Measurements from ENCODE around the gene ERICH6B. TPM values are rescaled to one million over a fixed set of nuclear protein-coding genes. Genes with fewer than 3 reads are reported as not detected.

The ERICH6B gene
- total RNA-seq, 6 experiments from 2014 or later: not detected

DNA sequence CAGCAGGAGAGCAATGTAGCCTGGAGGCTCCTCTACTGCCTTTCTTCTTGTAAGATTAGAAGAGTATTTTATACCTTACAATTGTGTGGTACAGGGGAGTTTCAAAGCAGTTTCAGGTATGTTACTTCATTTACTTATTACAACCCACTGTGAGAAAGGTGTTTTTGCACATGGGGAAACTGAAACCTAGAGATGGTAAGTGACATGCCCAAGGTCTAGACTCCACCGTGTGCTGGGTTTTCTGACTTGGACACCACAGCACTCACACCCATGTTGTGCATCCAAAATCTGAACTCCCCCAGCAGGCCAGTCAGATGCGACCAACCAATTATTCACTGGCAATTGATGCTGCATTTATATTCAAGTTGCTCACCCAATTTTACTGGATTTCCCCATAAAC lies 22.8 kb downstream of the ERICH6B start:
- H3K4me1 ChIP-seq: no peaks in the 10 kb centered on the region
- no peaks in the 10 kb centered on the region for H3K9me3 ChIP-seq
- intact Hi-C loops (cut with DNase I): no loop called here
- no peaks in the 10 kb centered on the region for H3K36me3 ChIP-seq
- WGBS (ENCODE audit: insufficient coverage, low coverage, low lambda C conversion rate, missing lambda C conversion rate): 93% methylated on average over 2 of the region's 2 CpGs
- DNase-seq (no peak), ATAC-seq (no peak)
- H3K27me3 ChIP-seq: no peaks in the 10 kb centered on the region
- TF ChIP-seq POLR2A (IDR thresholded peaks at IDR 0.05): no peak
- TF ChIP-seq, protein P1, sequence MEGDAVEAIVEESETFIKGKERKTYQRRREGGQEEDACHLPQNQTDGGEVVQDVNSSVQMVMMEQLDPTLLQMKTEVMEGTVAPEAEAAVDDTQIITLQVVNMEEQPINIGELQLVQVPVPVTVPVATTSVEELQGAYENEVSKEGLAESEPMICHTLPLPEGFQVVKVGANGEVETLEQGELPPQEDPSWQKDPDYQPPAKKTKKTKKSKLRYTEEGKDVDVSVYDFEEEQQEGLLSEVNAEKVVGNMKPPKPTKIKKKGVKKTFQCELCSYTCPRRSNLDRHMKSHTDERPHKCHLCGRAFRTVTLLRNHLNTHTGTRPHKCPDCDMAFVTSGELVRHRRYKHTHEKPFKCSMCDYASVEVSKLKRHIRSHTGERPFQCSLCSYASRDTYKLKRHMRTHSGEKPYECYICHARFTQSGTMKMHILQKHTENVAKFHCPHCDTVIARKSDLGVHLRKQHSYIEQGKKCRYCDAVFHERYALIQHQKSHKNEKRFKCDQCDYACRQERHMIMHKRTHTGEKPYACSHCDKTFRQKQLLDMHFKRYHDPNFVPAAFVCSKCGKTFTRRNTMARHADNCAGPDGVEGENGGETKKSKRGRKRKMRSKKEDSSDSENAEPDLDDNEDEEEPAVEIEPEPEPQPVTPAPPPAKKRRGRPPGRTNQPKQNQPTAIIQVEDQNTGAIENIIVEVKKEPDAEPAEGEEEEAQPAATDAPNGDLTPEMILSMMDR (IDR thresholded peaks at IDR 0.05): no peak
- H3K27ac ChIP-seq: no peak overlapping the region
- H3K4me3 ChIP-seq: no peak overlapping the region

DNA sequence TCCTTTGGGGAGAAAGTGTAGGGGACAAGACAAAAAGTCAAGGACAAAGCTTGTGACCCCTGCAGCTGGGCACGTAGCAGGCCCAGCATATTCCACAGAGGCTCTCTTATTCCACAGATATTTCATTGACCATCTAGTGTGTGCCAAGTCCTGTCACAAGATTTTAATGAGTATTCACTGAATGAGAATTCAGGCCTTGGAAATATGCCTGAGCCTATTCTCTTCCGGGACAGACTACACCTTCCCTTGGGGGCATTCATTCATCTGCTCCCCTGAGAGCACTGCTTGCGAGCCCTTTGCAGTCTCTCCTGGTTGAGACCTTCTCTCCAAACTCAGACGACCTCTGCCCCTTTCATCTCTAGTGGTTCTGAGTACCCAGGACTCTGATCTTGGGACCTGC lies 25.5 kb downstream of the ERICH6B start:
- TF ChIP-seq, protein P1 (IDR thresholded peaks at IDR 0.05): no peak
- no peak for TF ChIP-seq POLR2A (IDR thresholded peaks at IDR 0.05)
- DNase-seq (no peak), ATAC-seq (no peak)
- intact Hi-C loops (cut with DNase I): no loop called here
- WGBS (ENCODE audit: insufficient coverage, low coverage, low lambda C conversion rate, missing lambda C conversion rate): 78% methylated on average over 4 of the region's 4 CpGs
- Histone ChIP-seq H3K27me3 (no peaks in the 10 kb centered on the region), H3K36me3 (no peaks in the 10 kb centered on the region), H3K4me3 (no peak overlapping the region), H3K9me3 (no peaks in the 10 kb centered on the region), H3K27ac (no peak overlapping the region), H3K4me1 (no peaks in the 10 kb centered on the region)

DNA sequence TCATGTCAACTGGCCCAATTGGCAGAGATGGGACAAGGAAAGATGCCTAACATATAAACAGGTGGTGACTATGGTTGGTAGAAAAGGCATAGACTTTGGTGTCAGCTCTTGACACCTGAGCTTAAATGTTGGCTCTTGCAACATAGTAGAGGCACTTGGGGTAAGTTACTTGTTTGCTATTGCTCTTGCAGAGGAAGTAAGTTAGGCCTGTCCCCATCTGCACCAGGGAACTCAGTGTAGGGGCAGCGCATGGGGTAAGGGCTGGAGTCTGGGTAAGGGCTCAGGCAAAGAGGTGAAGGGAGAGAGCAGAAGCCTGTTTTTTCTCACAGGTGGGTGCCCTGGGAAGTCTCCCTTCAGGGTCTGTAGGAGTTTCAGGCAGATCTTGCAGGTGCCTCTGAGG lies 27.6 kb downstream of the ERICH6B start:
- intact Hi-C loops (cut with DNase I): no loop called here
- Histone ChIP-seq H3K4me3 (no peak overlapping the region), H3K27me3 (no peaks in the 10 kb centered on the region), H3K27ac (no peak overlapping the region), H3K4me1 (peaks cover 0 to 2% (median 0%) of the 10 kb centered on the region in 4 donors), H3K9me3 (no peaks in the 10 kb centered on the region), H3K36me3 (no peaks in the 10 kb centered on the region)
- ATAC-seq (no peak), DNase-seq (no peak)
- 86% methylated on average over 1 of the region's 1 CpG for WGBS (ENCODE audit: insufficient coverage, low coverage, low lambda C conversion rate, missing lambda C conversion rate)
- TF ChIP-seq, protein P1 (IDR thresholded peaks at IDR 0.05): no peak
- TF ChIP-seq POLR2A (IDR thresholded peaks at IDR 0.05): no peak

DNA sequence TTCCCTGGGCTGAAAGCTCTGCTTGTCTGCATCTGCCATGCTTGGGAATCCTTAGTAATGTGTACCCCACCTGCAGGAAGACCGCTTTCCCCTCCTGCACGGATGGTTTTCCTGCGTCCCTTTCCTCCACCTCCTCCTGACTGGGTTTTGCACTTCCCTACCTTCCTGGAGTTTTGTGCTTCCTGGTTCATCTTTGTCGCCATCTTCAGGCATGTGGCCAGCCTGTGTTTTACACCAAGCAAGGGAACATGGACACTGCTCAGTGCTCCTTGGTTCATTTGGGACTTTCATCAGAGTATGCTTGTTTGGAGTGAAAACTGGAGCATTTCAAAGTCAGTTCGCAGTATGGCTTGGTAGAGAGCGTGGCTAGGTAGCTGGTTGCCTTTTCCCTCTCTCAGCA lies 30.7 kb downstream of the ERICH6B start:
- Histone ChIP-seq H3K36me3 (no peaks in the 10 kb centered on the region), H3K27ac (no peak overlapping the region), H3K27me3 (no peaks in the 10 kb centered on the region), H3K4me3 (no peak overlapping the region), H3K4me1 (peaks cover 0 to 4% (median 0%) of the 10 kb centered on the region in 4 donors), H3K9me3 (no peaks in the 10 kb centered on the region)
- TF ChIP-seq, protein P1 (IDR thresholded peaks at IDR 0.05): no peak
- TF ChIP-seq POLR2A (IDR thresholded peaks at IDR 0.05): no peak
- DNase-seq (no peak), ATAC-seq (no peak)
- 71% methylated on average over 4 of the region's 6 CpGs for WGBS (ENCODE audit: insufficient coverage, low coverage, low lambda C conversion rate, missing lambda C conversion rate)
- intact Hi-C loops (cut with DNase I): no loop called here
